Stimulated activated CD4-positive, alpha-beta T cell treated with anti-CD3 and anti-CD28 coated beads, TNF-alpha, amount 100 ng/mL, for 24 hours (primary cell): ENCODE results near the gene SLC10A7.

ENCODE experiments used
- DNase-seq, 3 experiments: peaks; one replicate each; pipeline ENCODE4 v3.0.0-alpha.2; 2020; ENCODE audit warnings: low read depth in 3 of 3

SLC10A7 gene

DNA sequence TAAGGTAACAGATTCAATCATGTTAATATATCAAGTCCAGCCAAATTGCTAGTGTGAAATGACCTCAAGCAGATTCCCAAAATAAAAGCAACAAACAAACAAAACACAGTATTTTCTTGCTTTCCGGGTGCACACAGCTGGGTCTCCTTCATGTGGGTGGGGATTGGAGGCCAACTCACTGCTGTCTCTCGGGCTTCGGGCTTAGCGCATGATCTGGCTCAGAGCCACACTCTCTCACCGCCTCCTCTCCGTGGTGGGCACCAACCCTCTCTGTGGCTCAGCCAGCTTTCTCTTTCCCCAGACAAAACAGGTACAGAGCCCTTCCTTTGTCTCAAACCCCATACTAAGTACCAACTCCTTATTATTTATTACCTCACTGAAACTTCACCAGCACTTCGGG lies 310.3 kb downstream of the SLC10A7 start:
- no peak for DNase-seq

DNA sequence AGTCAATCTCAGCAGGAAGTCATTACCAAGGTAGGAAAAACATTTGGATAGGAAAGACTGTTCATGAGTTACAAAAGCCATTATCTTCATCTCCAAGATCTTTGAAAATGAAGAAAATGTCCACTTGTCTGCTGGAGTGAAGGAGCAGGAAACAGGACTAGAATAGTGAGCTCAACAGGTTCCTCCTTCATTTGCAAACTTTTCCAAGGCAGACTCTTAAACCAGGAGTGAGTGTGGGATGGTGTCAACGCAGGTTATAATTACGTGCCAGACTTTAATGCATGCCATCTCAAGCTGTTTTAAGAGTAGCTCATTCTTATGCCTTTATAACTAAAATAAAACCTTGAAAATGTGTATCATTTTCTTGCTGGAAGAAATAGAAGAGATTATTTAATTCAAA lies 310.9 kb downstream of the SLC10A7 start:
- DNase-seq = no peak

- DNase-seq = no peak
Observed at GRCh38 chr4:146207410-146207809, 314.3 kb downstream of the SLC10A7 start.
